GM18507 (cell line): ENCODE data around the gene TRPT1.

ENCODE experiments used
- DNase-seq: peaks from one replicate; pipeline ENCODE4 v3.0.0; 2011; ENCODE audit warnings: low read depth; ENCODE audit not compliant: insufficient read length; ENCODE audit errors: extremely low spot score
- FAIRE-seq: peaks from 2 replicates; lab custom pipeline; 2011; peaks lifted over from hg19 to GRCh38; lab: Jason Lieb, UNC

The TRPT1 gene

GRCh38 chr11:64218628-64219353, 7.2 kb downstream of the TRPT1 start:
- no peak for FAIRE-seq
- no peak for DNase-seq

GRCh38 chr11:64216879-64217278, 9.1 kb downstream of the TRPT1 start:
- FAIRE-seq, result no peak
- DNase-seq, result no peak

- no peak for FAIRE-seq
Measured at GRCh38 chr11:64211181-64211872, 14.7 kb downstream of the TRPT1 start.

GRCh38 chr11:64210301-64211020, 15.5 kb downstream of the TRPT1 start:
- FAIRE-seq, result no peak
- no peak for DNase-seq

More at GRCh38 chr11:64211181-64211872, 14.7 kb downstream of the TRPT1 start:
- no peak for DNase-seq

- DNase-seq (no peak), FAIRE-seq (no peak)
Measured at GRCh38 chr11:64209563-64209843, 16.5 kb downstream of the TRPT1 start.

GRCh38 chr11:64208796-64209562, 17.0 kb downstream of the TRPT1 start:
- DNase-seq (no peak), FAIRE-seq (no peak)

- DNase-seq (no peak), FAIRE-seq (no peak)
Measured at GRCh38 chr11:64208086-64208795, 17.7 kb downstream of the TRPT1 start.

GRCh38 chr11:64207256-64208085, 18.5 kb downstream of the TRPT1 start:
- FAIRE-seq, result peak; percentile 94

GRCh38 chr11:64206457-64207255, 19.3 kb downstream of the TRPT1 start, which contains the start of gene FERMT3:
FERMT3 (plus strand) TSS chr11:64206721; CDS start chr11:64207365, 644 bp downstream.
- DNase-seq (no peak), FAIRE-seq (peak; percentile 70)

More at GRCh38 chr11:64207256-64208085, 18.5 kb downstream of the TRPT1 start:
- DNase-seq, result peak; percentile 84

- DNase-seq, result no peak
- FAIRE-seq, result peak; percentile 72
Measured at GRCh38 chr11:64204464-64204989, 21.5 kb downstream of the TRPT1 start.

GRCh38 chr11:64204080-64204440, 21.9 kb downstream of the TRPT1 start:
- FAIRE-seq (no peak), DNase-seq (no peak)

- FAIRE-seq, result no peak
- DNase-seq, result no peak
Measured at GRCh38 chr11:64203421-64204079, 22.4 kb downstream of the TRPT1 start.

GRCh38 chr11:64202992-64203391, 23.0 kb downstream of the TRPT1 start:
- DNase-seq, result no peak
- no peak for FAIRE-seq

GRCh38 chr11:64201543-64201942, 24.4 kb downstream of the TRPT1 start:
- DNase-seq, result no peak
- FAIRE-seq, result no peak

GRCh38 chr11:64198511-64198910, 27.5 kb downstream of the TRPT1 start:
- no peak for FAIRE-seq
- DNase-seq, result no peak

GRCh38 chr11:64196626-64197025, 29.4 kb downstream of the TRPT1 start:
- no peak for DNase-seq
- FAIRE-seq, result no peak

- FAIRE-seq (no peak), DNase-seq (no peak)
Measured at GRCh38 chr11:64192434-64192833, 33.6 kb downstream of the TRPT1 start.
